GM19238 (cell line): ENCODE results near the gene PCYT1A.
"Not testable (repeated sequence)": the region's sequence is repeated elsewhere in the genome, so short reads cannot be mapped to it uniquely, and the experiment has no call there.

ENCODE experiments used
- DNase-seq: peaks from one replicate; pipeline ENCODE4 v3.0.0; 2011; ENCODE audit warnings: low spot score; ENCODE audit not compliant: insufficient read length

The PCYT1A gene

DNA sequence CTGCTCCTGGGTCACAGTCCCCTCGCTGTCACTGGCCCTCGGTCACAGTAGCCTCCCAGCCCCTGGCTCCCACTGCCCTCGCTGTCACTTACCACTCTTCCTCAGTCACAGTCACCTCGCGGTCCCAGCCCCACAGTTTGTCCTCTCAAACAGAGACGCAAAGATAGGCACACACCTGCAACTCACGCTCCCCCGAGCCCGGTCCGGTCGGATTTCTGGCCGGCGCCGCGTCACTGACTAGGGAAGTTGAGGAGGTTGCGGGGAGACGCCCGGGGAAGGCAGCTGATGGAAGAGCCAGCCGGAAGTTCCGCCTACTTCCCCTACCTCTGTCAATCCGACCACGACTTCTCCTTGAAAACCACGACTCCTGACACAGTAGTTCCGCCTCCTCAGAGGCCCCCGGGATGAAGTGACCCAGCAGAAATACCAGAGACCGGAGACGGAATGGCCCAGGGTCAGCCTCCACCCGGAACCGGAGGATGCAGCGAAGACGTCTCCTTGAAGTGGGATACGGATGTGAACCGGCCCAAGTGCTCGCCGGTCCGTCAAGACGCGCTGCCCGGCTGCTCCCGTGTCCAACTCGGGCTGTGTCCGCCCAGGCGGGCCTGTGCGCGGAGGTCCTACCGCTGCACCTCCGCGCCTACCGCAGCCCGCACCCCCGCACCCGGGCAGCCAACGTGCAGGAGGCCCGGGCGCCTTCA, at the start of gene PCYT1A:
Gene PCYT1A (minus strand): TSS at position 287 of the 701 bp plus-strand sequence. CDS start 17,195 bp downstream, outside the sequence.
- peak; percentile 80 for DNase-seq

DNA sequence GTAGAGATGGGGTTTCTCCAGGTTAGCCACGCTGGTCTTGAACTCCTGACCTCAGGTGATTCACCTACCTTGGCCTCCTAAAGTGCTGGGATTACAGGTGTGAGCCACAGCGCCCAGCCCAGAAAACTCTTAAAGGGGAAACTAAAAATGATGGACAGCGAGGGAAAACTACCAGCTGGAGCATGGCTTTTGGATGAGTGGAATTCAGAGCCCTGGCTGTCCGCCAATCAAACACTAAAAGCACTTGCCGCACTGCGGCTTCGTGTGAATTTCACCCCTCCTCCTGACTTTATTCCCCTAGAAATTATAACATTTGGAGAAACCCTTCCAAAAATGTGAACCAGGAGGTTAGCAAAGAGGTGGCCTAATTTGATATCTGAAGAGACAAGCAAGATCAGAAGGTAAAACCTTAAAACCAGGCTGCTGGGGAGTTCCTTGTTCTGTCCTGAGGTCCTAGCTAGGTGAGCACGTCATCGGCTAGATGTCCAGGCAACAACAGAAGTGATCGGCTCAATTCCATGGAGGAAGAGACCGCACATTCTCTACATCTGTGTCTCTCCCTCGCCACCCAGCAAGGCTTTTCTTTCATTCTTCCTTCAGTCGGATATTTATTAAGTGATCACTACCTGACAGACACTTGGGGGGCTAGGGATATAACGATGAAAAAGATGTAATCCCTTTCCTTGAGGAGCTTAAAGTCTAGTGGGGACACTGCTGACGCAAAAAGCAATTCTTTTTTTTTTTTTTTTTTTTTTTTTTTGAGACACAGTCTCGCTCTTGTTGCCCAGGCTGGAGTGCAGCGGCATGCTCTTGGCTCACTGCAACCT, 49.0 kb upstream of the PCYT1A start:
- DNase-seq = no peak

DNA sequence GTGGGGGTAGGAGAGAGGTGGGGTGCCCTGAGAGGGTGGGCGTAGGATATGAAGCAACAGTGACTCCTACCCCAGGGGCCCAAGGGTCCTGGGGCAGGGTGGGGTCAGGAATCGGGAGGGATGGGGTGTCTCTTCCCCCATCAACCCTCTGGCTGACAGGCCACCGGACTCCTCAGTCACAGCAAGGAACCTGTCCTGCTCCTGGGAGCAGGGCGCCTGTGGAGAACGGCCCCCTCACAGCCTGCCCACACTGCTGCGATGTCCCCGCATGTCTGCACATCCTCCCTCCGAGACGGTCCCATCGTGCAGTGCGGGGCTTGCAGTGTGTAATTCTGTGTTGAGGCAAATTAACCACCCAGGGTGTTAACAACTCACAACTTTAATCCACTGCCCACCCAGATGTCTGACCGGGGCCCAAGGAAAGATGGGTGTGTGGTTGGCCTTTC, 48.0 kb upstream of the PCYT1A start:
- DNase-seq = no peak

DNA sequence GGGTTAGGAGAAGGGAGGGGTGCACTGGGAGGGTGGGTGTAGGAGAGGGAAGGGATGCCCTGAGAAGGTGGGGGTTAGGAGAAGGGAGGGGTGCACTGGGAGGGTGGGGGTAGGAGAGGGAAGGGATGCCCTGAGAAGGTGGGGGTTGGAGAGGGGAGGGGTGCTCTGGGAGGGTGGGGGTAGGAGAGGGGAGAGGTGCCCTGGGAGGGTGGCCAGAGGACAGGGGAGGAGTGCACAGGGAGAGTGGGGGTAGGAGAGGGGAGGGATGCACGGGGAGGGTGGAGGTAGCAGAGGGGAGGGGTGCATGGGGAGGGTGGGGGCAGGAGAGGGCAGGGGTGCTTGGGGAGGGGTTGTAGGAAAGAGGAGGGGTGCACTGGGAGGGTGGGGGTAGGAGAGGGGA, 47.5 kb upstream of the PCYT1A start:
- DNase-seq = no peak

DNA sequence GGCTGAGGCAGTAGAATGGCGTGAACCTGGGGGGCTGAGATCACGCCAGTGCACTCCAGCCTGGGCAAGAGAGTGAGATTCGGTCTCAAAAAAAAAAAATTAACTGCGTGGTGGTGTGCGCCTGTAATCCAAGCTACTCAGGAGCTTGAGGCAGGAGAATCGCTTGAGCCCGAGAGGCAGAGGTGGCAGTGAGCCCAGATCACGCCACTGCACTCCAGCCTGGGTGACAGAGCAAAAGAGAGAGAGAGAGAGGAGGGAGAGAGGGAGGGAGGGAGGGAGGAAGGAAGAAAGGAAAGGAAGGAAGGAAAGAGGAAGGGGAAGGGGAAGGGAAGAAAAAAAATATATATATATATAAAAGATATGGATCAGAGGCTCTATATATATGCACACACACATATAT, 44.6 kb upstream of the PCYT1A start:
- no peak for DNase-seq

DNA sequence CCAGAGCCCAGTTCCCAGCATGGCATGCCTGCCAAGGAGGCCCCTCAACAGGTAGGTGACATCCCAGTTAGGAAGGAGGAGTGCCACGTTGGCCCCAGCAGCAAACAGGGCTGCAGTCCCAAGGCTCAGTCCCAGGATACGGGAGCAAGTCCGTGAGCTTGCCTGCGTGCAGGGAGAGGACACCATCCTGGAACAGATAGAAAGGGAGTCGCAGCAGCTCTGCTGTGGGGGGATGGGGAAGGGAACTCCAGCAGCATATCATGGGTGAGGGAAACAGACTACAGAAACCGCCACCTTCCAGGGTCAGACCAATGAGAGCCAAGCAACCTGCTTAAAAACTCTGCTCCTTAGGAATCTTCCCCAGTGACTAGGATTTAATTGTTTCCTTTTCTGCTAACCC, 39.9 kb upstream of the PCYT1A start:
- DNase-seq = no peak

DNA sequence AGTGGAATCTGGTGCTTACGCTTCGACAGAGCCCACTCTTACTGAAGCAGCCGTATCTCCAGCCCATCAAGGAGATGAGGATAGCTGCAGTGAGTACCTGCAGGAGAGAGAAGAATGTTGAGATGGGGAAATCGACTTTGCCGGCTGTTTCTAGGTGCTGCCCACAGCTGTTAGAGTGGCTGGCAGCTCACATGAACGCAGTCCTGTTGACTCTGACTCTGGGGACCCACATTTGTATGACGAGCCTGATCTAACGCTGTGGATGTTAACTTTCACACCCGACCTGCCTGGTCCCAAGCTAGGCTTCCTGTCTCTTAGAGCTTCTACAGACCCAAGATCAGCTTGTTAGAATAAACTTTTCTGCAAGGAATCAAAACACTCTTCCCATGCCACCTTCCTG, 39.4 kb upstream of the PCYT1A start:
- DNase-seq = no peak

DNA sequence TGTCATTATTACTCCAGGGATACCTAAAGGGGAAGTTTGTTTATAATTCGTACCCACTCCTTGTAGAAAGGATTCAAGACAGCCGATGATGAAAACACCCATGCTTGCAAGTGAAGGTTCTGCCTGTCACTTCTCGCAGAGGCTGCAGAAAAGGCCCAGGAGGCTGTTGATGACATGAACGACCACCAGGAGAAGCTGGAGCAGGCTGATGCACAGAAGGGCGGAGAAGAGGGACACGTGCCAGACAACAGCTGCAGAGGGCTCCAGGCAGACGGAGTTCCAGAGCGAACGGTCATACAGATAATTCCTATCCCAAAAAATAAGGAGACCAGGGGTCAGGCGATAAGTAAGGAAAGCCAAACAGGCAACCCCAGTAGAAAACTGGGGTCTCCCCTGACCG, 36.2 kb upstream of the PCYT1A start:
- DNase-seq = no peak

DNA sequence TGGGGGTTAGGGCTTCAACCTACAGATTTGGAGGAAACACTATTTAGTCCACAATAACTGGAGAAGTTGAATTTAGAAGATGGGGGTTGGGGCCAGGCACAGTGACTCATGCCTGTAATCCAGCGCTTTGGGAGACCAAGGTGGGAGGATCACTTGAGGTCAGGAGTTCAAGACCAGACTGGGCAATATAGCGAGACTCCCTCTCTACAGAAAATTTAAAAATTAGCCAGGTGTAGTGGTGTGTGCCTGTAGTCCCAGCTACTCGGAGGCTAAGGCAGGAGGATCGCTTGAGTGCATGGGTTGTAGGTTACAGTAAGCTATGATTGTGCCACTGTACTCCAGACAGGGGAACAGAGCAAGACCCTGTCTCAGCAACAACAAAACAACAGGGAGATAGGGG, 35.5 kb upstream of the PCYT1A start:
- DNase-seq = no peak

DNA sequence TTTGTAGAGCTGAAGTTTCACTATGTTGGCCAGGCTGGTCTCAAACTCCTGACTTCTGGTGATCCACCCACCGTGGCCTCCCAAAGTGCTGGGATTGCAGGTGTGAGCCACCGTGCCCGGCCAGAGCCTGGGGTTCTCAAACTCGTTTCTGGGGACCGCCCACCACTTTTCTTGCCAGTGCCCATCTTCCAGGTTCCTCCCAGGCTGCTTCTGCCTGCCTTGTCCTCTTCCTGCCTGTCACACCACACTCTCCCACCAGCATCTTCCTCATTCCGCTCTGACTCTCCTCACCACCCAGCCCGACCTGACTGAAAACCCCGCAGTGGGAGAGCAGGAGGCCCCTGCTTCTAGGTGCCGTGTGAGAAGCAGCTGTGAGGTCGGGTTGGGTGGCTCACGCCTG, 33.6 kb upstream of the PCYT1A start:
- DNase-seq = no peak

DNA sequence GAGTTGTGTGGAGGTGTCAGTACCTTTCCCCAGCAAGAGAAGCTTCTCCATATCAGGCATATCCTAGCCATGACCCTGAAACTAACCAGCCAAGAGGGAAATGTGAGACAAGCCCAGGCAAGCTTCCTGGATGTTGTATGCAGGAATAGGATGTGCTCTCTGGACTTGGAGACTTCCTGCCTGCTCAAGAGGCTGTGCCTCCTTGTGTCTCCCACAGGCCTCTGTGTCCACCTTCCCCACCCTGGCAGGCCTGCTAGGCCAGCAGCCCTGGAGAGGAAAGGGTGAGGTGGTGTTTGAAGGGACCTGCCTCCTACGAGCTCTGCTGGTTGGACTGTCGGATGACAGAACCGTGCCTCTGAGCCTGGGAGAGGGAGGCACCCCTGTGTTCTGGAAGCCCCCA, 32.6 kb upstream of the PCYT1A start:
- DNase-seq = no peak

DNA sequence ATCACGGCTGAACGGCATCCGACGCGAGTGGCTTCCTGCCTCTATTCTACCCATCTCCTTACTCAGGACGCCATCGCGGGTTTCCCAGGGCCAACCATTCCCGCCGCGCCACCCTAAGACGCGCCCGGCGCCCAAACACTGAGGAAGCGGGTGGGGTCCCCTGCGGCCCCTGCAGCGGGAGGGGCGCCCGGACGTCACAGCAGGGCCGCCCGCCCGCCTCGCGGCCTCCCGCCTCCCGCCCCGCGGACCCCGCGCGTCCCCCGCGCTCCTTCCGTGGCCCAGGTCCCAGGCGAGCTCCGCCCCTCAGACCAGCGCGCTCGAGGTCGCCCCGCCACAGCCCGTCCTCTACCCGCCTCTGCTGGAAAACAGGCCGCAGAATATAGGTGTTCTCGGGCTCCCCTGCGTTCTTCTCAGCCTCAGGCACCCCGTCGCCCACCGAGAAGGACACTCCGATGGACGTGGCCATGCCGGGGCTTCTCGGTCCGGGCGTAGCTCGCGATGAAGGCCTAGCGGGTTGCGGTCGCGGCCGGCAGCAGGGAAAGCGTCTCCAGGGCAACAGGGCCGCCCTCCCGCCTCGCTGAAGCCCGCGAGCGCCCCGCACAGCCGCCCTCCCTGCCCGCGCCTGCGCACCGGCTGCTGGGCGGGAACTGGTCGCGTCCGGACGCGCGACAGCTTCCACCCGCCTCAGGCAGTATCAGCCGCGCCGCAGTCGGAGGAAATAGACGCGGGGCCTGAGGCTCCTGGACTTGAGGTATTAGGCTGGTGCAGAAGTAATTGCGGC, 30.4 kb upstream of the PCYT1A start, which contains the start of gene DYNLT2B:
Gene DYNLT2B (minus strand): TSS at position 554 of the 781 bp plus-strand sequence. CDS start 88 bp downstream, at position 466.
- DNase-seq = peak; percentile 97

DNA sequence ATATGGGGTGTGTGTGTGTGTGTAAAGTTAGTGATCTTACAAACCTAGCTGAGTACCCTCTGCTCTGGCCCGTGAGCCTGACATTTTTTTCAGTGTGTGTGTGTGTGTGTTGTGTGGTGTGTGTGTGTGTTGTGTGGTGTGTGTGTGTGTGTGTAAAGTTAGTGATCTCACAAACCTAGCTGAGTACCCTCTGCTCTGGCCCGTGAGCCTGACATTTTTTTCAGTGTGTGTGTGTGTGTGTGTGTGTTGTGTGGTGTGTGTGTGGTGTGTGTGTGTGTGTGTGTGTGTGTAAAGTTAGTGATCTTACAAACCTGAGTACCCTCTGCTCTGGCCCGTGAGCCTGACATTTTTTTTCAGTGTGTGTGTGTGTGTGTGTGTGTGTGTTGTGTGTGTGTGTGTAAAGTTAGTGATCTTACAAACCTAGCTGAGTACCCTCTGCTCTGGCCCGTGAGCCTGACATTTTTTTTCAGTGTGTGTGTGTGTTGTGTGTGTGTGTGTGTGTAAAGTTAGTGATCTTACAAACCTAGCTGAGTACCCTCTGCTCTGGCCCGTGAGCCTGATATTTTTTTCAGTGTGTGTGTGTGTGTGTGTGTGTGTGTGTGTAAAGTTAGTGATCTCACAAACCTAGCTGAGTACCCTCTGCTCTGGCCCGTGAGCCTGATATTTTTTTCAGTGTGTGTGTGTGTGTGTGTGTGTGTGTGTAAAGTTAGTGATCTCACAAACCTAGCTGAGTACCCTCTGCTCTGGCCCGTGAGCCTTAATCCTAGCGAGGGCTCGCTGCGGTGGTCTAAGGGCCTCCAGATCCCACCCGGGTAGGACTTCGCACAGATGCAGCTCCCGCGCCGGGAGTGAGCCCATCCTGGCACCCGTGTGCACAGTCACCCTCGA, 29.5 kb upstream of the PCYT1A start:
- DNase-seq = not testable (repeated sequence)

DNA sequence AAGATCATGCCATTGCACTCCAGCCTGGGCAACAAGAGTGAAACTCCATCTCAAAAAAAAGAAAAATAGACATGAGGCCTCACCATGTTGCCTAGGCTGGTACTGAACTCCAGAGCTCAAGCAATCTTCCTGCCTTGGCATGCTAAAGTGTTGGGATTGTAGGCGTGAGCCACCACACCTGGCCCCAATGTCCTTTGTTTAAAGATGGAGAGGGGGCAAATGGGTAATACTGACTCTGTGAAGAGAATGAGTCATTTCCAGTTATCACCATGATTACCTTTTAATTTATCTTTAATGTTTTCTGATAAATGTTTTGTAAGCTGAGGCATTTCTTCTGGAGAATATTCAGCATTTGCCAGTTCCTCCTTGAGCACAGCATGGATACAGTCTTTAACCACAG, 28.3 kb upstream of the PCYT1A start:
- no peak for DNase-seq

DNA sequence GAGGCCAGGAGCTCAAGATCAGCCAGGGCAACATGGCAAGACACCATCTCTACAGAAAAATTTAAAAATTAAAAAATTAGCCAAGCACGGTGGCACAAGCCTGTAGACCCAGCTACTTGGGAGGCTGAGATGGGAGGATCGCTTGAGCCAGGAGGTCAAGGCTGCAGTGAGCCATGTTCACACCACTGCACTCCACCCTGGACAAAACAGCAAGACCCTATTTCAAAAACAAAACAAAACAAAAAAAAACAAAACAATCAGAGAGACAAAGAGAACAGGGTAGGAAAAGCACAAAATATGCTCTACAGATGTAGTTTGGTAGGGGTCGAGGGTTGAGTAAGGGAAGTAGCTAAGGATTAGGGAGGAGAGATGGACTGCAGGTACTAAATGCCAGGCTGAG, 27.1 kb upstream of the PCYT1A start:
- no peak for DNase-seq

DNA sequence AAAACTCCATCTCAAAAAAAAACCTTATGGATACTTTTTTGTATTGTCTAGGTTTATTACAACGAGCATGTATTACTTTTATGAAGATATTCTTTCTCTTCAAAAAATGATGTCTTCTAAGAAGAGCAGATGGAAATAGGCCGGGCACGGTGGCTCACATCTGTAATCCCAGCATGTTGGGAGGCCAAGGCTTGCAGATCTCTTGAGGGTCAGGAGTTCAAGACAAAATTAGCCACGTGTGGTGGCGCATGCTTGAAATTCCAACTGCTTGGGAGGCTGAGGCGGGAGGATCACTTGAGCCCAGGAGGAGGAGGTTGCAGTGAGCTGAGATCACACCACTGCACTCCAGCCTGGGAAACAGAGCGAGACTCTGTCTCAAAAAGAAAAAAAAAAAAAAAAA, 26.6 kb upstream of the PCYT1A start:
- not testable (repeated sequence) for DNase-seq

DNA sequence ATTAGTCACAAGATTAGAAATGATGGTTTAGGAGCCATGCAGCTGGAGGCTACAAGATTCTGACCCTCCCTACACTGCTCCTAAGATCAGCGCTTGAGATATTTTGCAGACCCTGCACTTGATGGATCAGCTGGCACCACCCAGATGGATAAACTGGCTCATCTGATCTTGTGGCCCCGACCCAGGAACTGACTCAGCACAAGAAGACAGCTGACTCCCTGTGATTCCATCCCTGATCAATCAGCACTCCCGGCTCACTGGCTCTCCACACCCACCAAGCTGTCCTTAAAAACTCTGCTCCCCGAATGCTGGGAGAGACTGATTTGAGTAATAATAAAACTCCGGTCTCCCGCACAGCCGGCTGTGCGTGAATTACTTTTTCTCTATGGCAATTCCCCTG, 15.4 kb upstream of the PCYT1A start:
- DNase-seq = not testable (repeated sequence)

DNA sequence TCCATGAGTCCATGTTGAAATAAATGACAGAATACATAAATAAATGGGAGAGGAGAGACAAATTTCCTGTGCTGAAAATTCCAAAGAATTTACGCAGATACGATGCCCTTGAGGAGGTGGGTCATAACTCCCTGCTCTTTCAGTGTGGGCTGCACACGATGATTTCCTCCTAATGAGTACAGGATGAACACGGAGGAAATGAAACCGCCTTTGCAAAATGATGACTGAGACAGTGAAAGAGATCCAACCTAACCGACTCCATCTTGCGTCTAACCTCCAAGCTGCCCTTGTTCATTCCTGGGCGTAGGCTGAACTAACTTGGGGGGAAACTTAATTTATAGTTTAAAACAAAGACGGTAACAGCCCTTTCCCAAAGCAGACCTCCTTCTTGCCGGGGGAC, 15.0 kb upstream of the PCYT1A start:
- not testable (repeated sequence) for DNase-seq

DNA sequence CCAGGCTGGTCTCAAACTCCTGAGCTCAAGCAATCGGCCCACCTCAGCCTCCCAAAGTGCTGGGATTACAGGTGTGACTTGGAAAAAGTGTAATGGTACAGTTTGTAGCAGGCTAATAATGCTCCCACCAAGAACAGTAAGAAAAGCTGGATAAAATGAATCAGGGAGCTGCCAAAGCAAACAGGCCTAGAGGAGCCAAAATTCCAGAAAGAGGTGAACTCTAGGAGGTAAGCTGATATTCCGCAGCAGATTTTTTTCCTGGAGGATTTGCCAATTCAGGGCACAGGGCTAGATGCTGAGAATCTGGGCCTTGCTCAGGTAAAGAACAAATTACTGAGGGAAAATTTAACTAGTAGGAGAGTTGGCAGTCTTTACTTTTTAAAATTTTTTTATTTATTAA, 11.0 kb upstream of the PCYT1A start:
- DNase-seq = no peak

DNA sequence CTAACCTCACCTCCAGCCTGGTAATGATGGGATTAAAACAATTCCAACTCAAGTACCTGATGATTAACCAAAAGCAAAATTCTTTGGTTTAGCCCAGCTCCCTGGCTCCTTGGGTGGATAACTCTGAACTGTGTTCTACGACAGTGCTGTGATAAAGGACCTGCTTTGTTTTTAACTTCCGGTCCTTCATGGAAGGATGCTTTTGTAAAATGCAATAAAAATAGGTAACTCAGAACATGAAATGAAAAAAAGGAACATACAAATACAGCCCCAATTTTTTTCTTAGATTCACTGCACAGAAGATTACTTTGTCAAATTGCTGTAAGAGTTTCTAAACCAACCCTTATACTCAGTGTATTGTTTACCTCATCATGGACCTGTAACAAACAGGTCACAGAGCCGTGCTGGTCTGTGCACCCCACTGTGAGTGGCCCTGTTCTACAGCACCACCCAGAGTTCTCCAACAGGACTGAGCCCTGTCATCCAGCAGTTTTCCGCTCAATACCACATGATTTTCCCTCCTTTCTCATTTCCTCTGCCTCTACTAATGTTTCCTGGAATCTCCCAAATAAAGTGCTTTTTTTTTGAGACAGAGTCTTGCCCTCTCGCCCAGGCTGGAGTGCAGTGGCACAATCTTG, 4.9 kb upstream of the PCYT1A start:
- no peak for DNase-seq

DNA sequence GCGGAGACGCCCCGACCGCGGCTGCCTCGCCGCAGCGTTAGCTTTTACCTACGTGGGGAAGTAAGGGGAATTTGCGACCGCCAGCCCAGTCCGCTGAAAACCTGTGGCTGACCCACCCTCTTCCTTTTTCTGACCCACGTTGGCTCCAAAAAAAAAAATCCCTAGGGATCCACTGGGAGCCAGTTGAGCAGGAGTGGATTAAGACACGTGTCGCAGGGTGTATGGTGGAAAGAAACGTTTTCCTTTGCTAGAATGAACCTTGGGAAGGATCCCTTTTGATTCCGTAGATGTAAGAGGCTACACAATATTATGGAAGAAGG, 575 bp upstream of the PCYT1A start:
- no peak for DNase-seq
